Endothelial cell of umbilical vein (primary cell): ENCODE measurements around the gene MED27. TPM values are rescaled to one million over a fixed set of nuclear protein-coding genes. Genes with fewer than 3 reads are reported as not detected.

Experiments used
- BruUV-seq: library from RNA; stranded (reverse); fragments of 400-500 nt; replicated peaks from 2 replicates; lab custom pipeline; 2021; lab: Mats Ljungman, UMichigan
- CTCF ChIA-PET: fragments of 300-600, 350-600 bp; sonication (Branson Sonifier 250); formaldehyde crosslinking; loops from one replicate; lab custom pipeline; 2021; ENCODE audit warnings: antibody characterized with exemption, inconsistent platforms; lab: Charles Lee
- POLR2A ChIA-PET: fragments of 300-600, 350-600 bp; sonication (Branson Sonifier 250); formaldehyde crosslinking; loops from one replicate; lab custom pipeline; 2021; ENCODE audit warnings: antibody characterized with exemption, inconsistent platforms; lab: Charles Lee
- DNase-seq: peaks from one replicate; pipeline ENCODE4 v3.0.0-alpha.2; 2011; ENCODE audit warnings: low read depth, low spot score
- FAIRE-seq: peaks from 2 replicates; lab custom pipeline; 2011; peaks lifted over from hg19 to GRCh38; lab: Jason Lieb, UNC
- H2AFZ ChIP-seq: 2 replicates; pipeline ENCODE4 v1.6.0; 2012; ENCODE audit warnings: low read depth, low read length, control low read depth, inconsistent platforms
- H3K27ac ChIP-seq: 2 replicates; pipeline ENCODE4 v1.5.1; 2011; ENCODE audit warnings: low read depth, mild to moderate bottlenecking, control low read depth, low read length, moderate library complexity; ENCODE audit not compliant: insufficient read depth
- H3K27me3 ChIP-seq, 2 experiments: 2 replicates each; pipeline versions ENCODE4 v1.6.0 to v1.6.1; 2011; ENCODE audit warnings: low read length in 2 of 2, mixed read lengths in 1 of 2; ENCODE audit not compliant: control insufficient read depth in 2 of 2, insufficient read depth in 2 of 2
- H3K36me3 ChIP-seq, 2 experiments: 2 replicates in 1 of 2; 3 replicates in 1 of 2; pipeline ENCODE4 v1.5.1; 2011; ENCODE audit warnings: low read length in 2 of 2, mild to moderate bottlenecking in 1 of 2, moderate library complexity in 1 of 2; ENCODE audit not compliant: control insufficient read depth in 2 of 2, insufficient read depth in 2 of 2; ENCODE audit errors: extremely low read depth in 1 of 2
- H3K4me1 ChIP-seq: 3 replicates; pipeline ENCODE4 v1.5.1; 2011; ENCODE audit warnings: mild to moderate bottlenecking, low read length; ENCODE audit not compliant: control insufficient read depth, insufficient read depth; ENCODE audit errors: extremely low read depth
- H3K4me2 ChIP-seq: 2 replicates; pipeline ENCODE4 v1.6.1; 2011; ENCODE audit warnings: low read length, control low read depth, mixed read lengths; ENCODE audit not compliant: insufficient read depth
- H3K4me3 ChIP-seq, 3 experiments: fragments of 200-600 bp in 1 of 3; sonication (generic), shearing (Covaris generic) in 1 of 3; replicated peaks in 1 of 3; 2 replicates each; pipeline ENCODE4 v1.5.1; 2011 to 2016; ENCODE audit warnings: control low read depth in 3 of 3, low read length in 3 of 3, mild to moderate bottlenecking in 2 of 3, inconsistent platforms in 1 of 3, low read depth in 1 of 3, moderate library complexity in 1 of 3; ENCODE audit not compliant: insufficient read depth in 1 of 3
- H3K79me2 ChIP-seq: 2 replicates; pipeline ENCODE4 v1.6.0; 2012; ENCODE audit warnings: low read length, inconsistent platforms; ENCODE audit not compliant: control insufficient read depth, insufficient read depth
- H3K9ac ChIP-seq: replicated peaks from 2 replicates; pipeline ENCODE3; 2011; ENCODE audit warnings: low read length, control low read depth; ENCODE audit not compliant: insufficient read depth; ENCODE audit errors: extremely low read depth
- H3K9me1 ChIP-seq: replicated peaks from 3 replicates; pipeline ENCODE4 v1.6.0; 2011; ENCODE audit warnings: mild to moderate bottlenecking, low read length; ENCODE audit not compliant: control insufficient read depth, insufficient read depth; ENCODE audit errors: extremely low read depth
- H3K9me3 ChIP-seq: replicated peaks from 2 replicates; pipeline ENCODE4 v1.5.1; 2012; ENCODE audit warnings: low read length, inconsistent platforms; ENCODE audit not compliant: control insufficient read depth, insufficient read depth
- H4K20me1 ChIP-seq: replicated peaks from 2 replicates; pipeline ENCODE3; 2011; ENCODE audit warnings: mild to moderate bottlenecking, low read length; ENCODE audit not compliant: control insufficient read depth, insufficient read depth; ENCODE audit errors: extremely low read depth
- CTCF ChIP-seq, 2 donors: IDR thresholded peaks; 1 replicate in 1 of 2; 2 replicates in 1 of 2; pipeline ENCODE4 v1.5.1; 2011; ENCODE audit warnings: low read length in 2 of 2, mild to moderate bottlenecking in 2 of 2, moderate library complexity in 2 of 2, control low read depth in 1 of 2, inconsistent platforms in 1 of 2, low read depth in 1 of 2; ENCODE audit not compliant: insufficient read depth in 1 of 2; ENCODE audit errors: extremely low read depth in 1 of 2
- GATA2 ChIP-seq: IDR thresholded peaks from 2 replicates; pipeline ENCODE4 v1.7.0; 2011; ENCODE audit warnings: low read depth, mild to moderate bottlenecking, moderate library complexity, mixed read lengths, low read length; ENCODE audit not compliant: insufficient read length, insufficient read depth
- MAX ChIP-seq: IDR thresholded peaks from 2 replicates; pipeline ENCODE4 v1.6.1; 2011; ENCODE audit not compliant: insufficient read depth, insufficient read length
- MYC ChIP-seq: IDR thresholded peaks from one replicate; pipeline ENCODE4 v1.6.1; 2011; ENCODE audit warnings: mild to moderate bottlenecking, low read depth, low read length
- POLR2A ChIP-seq: IDR thresholded peaks from 2 replicates; pipeline ENCODE4 v1.6.1; 2012; ENCODE audit warnings: low read depth, mild to moderate bottlenecking, control low read depth, low read length
- POLR2AphosphoS5 ChIP-seq: IDR thresholded peaks from 2 replicates; pipeline ENCODE4 v1.6.1; 2012; ENCODE audit warnings: low read depth, mild to moderate bottlenecking, control low read depth, low read length, moderate library complexity; ENCODE audit not compliant: insufficient read depth
- dilution Hi-C: fragments of 300-500 bp; cut with MboI; formaldehyde crosslinking; loops from one replicate; pipeline ENCODE4 v1.15.0; 2019; ENCODE audit warnings: low sequenced_read_pairs; ENCODE audit not compliant: extremely low pct_ligation_motif_present
- intact Hi-C: fragments of 100-400 bp; cut with micrococcal nuclease; formaldehyde crosslinking; loops from one replicate; pipeline ENCODE4 v1.10.0; 2022
- polyA plus RNA-seq, 4 experiments: library from polyadenylated mRNA; depleted of rRNA in 3 of 4; stranded (reverse) in 3 of 4; unstranded in 1 of 4; fragments of >200 nt; gene quantifications; 2 replicates each; pipeline versions ENCODE4 v1.2.1 to v1.2.3, GENCODE V29; 2011 to 2012; ENCODE audit warnings: missing spikeins in 1 of 4
- total RNA-seq: library from RNA; stranded (reverse); gene quantifications from 2 replicates; pipeline ENCODE4 v1.2.3, GENCODE V29; 2021

MED27 gene
- total and polyA plus RNA-seq, 2 donors (not counting 3 experiments of a cell fraction or from before 2014, with no cell fraction given), result 27.9 to 47.8 TPM

- Histone ChIP-seq H3K4me2 (no peak overlapping the region), H3K27me3 (no peaks in the 10 kb centered on the region), H4K20me1 (no peaks in the 10 kb centered on the region), H3K9ac (no peak overlapping the region), H3K4me1 (peaks cover 7% of the 10 kb centered on the region), H3K79me2 (peaks cover 8% of the 10 kb centered on the region), H3K27ac (no peak overlapping the region), H3K9me1 (no peaks in the 10 kb centered on the region), H2AFZ (no peak overlapping the region), H3K9me3 (no peaks in the 10 kb centered on the region), H3K4me3 (no peak overlapping the region), H3K36me3 (no peaks in the 10 kb centered on the region)
- DNase-seq (no peak), FAIRE-seq (no peak)
- CTCF ChIA-PET, result no interaction called here
- intact Hi-C loops, result no loop called here
- no TSS peak for BruUV-seq
- TF ChIP-seq GATA2, result no peak
- dilution Hi-C loops, result no loop called here
- POLR2A ChIA-PET, result no interaction called here
These were observed 53.9 kb downstream of the MED27 start for GRCh38 chr9:132025766-132026165.

GRCh38 chr9:132024589-132024988 is 55.1 kb downstream of the MED27 start:
- no peak overlapping the region for H3K4me2 ChIP-seq
- H3K9me1 ChIP-seq, result no peaks in the 10 kb centered on the region
- H3K27me3 ChIP-seq, result no peaks in the 10 kb centered on the region
- H4K20me1 ChIP-seq, result peaks cover 4% of the 10 kb centered on the region
- DNase-seq (no peak), FAIRE-seq (no peak)
- dilution Hi-C loops (no loop called here), intact Hi-C loops (no loop called here)
- peaks cover 9% of the 10 kb centered on the region for H3K4me1 ChIP-seq
- H3K36me3 ChIP-seq, result no peaks in the 10 kb centered on the region
- H3K9me3 ChIP-seq, result no peaks in the 10 kb centered on the region
- H3K9ac ChIP-seq, result no peak overlapping the region
- no peak overlapping the region for H2AFZ ChIP-seq
- peaks cover 8% of the 10 kb centered on the region for H3K79me2 ChIP-seq
- CTCF ChIA-PET, result interaction anchor here (0.8 kb wide), 1 partner anchor 262 kb away, joined by 3 read pairs; no protein-coding TSS in a partner anchor
- POLR2A ChIA-PET, result no interaction called here
- no peak overlapping the region for H3K27ac ChIP-seq
- H3K4me3 ChIP-seq, result no peak overlapping the region
- BruUV-seq, result no TSS peak
- TF ChIP-seq POLR2A (no peak), CTCF (IDR thresholded peaks at IDR 0.05; ENCODE audit: extremely low read depth in 1 of 2, insufficient read depth in 1 of 2, low read depth in 1 of 2, low read length in 2 of 2) (no peak), POLR2AphosphoS5 (no peak), MYC (no peak), MAX (no peak)
